Lower leg skin (tissue), 3 donors: ENCODE data around the gene SGCA.

Source experiments
- CTCF ChIP-seq, 3 donors: fragments of 450-650 bp; IDR thresholded peaks; one replicate each; pipeline ENCODE4 v1.5.1; 2016; ENCODE audit warnings: antibody characterized with exemption in 3 of 3, mild to moderate bottlenecking in 3 of 3, moderate library complexity in 2 of 3
- POLR2A ChIP-seq, 2 donors: fragments of 450-650 bp; IDR thresholded peaks; one replicate each; pipeline ENCODE4 v1.6.1; 2016 to 2017; ENCODE audit warnings: antibody characterized with exemption in 2 of 2, mild to moderate bottlenecking in 1 of 2, moderate library complexity in 1 of 2

GRCh38 chr17:50210240-50211225, 44.7 kb downstream of the SGCA start:
- TF ChIP-seq CTCF (IDR thresholded peaks at IDR 0.05), result no peak
- TF ChIP-seq POLR2A (IDR thresholded peaks at IDR 0.05), result no peak
